COLO668 (cell line): ENCODE data around the gene ESRRA.

Experiments used
- DNase-seq: peaks from one replicate; lab custom pipeline; 2025; ENCODE audit not compliant: unreplicated experiment; lab: John Stamatoyannopoulos, UW

Gene ESRRA

GRCh38 chr11:64348383-64349024 is 43.2 kb downstream of the ESRRA start:
- no peak for DNase-seq

DNA sequence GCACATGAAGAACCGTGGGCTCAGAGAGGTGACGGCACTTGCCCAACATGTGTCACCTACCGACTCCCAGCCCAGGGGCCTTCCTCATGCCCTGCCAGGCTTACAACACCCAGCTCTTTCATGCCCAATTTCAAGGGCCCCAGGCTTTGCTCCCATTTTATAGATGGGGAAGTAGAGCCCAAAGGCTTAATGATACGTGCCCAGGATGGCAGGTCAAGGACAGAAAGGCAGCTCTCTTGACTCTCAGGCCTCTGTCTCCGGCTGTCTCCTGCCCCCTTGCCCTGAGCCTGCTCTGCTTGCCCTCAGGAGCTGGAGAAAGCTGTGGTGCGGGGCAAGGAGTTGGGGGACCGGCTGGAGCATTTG is 43.7 kb downstream of the ESRRA start:
- DNase-seq = no peak

DNA sequence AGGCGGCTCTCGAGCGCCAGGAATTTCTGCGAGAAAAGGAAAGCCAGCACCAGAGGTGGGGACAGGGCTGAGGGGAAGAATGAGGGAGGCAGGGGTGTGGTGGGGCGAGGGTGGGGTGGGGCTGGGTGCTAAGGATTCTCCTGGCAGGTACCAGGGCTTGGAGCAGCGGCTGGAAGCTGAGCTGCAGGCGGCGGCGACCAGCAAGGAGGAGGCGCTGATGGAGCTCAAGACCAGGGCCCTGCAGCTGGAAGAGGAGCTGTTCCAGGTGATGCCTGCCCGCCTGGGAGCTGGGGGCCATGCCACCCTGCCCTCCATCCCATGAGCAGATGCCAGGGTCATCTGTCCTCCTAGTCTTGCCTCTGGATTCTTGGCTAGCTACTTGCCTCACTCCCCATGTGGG is 44.1 kb downstream of the ESRRA start:
- DNase-seq = no peak

DNA sequence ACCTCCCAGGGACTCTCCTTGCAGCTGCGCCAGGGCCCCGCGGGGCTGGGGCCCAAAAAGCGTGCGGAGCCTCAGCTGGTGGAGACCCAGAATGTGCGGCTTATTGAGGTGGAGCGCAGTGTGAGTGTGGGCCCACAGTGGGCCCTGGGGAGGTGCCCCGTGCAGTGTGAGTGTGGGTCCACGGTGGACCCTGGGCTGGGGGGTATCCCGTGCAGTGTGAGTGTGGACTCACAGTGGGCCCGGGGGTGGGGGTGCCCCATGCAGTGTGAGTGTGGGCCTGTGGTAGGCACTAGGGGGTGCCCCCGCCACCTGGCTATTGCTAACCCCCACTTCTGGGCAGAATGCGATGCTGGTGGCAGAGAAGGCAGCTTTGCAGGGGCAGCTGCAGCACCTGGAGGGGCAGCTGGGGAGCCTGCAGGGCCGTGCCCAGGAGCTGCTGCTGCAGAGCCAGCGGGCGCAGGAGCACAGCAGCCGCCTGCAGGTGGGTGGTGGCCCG is 45.9 kb downstream of the ESRRA start:
- no peak for DNase-seq

DNA sequence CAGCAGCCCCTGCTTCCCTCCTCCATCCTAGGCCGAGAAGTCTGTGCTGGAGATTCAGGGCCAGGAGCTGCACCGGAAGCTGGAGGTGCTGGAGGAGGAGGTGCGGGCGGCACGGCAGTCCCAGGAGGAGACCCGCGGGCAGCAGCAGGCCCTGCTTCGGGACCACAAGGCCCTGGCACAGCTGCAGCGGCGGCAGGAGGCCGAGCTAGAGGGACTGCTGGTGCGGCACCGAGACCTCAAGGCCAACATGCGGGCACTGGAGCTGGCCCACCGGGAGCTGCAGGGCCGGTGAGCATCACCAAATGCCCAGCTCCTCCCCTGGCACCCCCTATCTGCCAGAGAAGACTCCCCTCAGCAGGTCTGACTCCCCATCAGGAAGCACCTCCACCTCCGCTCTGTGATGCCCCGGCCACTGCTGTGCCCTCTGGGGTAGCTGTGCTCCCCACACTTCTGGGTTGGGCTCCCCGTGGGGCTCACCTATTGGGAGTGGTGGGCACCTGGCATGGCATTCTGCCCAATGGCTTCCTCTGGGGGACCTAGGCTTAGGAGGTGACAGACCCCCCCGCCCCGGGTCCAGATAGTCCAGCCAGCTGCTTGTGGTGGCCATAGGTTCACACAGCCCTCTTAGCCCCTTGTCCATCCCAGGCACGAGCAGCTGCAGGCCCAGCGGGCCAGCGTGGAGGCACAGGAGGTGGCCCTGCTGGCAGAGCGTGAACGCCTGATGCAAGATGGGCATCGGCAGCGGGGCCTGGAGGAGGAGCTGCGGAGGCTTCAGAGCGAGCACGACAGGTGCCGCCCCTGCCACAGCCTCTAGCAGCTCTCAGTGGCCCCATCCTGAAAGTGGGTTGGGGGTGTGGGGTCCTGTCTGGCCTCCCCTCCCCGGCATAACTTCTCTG is 47.0 kb downstream of the ESRRA start:
- peak; percentile 76 for DNase-seq

DNA sequence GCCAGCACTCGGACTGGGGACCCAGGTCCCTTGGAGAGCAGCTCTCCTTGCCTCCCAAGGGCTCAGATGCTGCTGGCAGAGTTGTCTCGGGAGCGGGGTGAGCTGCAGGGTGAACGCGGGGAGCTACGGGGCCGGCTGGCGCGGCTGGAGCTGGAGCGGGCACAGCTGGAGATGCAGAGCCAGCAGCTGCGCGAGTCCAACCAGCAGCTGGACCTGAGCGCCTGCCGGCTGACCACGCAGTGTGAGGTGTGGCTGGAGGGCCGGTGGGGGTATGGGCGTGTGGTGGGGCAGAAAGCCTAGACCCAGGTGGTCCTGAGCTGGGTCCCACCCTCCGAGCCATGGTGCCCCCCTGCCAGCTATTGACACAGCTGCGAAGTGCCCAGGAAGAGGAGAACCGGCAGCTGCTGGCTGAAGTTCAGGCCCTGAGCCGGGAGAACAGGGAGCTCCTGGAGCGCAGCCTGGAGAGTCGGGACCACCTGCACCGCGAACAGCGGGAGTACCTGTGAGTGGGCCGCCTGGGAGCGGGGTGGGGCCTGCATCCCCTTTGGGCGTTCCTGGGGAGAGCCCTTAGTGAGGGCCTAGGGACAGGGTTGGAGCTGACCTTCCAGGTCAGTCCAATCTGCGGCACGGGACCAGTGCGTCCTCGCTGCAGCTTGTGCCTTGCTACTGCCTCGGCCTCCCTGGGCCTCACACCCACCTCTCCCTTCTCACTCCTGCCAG is 47.8 kb downstream of the ESRRA start:
- DNase-seq = peak; percentile 91

DNA sequence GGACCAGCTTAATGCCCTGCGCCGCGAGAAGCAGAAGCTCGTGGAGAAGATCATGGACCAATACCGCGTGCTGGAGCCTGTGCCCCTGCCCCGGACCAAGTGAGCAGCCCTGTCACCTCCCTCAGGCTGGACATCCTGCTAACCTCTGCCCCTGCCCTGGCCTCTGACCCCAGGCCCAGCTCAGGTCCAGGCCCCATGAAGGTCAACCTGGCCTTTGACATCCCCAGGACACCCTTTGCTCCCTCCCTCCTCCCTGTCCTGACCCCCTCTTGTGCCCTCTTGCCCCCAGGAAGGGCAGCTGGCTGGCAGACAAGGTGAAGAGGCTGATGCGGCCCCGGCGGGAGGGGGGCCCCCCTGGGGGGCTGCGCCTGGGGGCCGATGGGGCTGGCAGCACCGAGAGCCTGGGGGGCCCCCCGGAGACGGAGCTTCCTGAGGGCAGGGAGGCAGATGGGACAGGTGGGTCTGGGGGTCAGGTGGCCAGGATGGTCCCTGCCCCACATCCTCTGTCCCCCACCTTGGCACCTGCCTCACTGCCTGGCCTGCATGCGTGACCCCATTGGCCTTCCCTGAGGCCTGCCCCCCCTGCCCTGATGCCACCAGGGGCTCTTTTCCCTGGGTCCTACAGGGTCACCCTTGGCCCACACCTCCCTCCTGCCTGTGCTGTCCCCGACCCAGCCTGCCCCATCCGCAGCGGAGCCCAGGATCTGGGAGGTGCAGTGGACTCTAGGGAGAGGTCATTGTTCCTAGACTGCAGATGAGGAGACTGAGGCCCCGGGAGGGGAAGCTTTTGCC is 48.6 kb downstream of the ESRRA start:
- DNase-seq = no peak

DNA sequence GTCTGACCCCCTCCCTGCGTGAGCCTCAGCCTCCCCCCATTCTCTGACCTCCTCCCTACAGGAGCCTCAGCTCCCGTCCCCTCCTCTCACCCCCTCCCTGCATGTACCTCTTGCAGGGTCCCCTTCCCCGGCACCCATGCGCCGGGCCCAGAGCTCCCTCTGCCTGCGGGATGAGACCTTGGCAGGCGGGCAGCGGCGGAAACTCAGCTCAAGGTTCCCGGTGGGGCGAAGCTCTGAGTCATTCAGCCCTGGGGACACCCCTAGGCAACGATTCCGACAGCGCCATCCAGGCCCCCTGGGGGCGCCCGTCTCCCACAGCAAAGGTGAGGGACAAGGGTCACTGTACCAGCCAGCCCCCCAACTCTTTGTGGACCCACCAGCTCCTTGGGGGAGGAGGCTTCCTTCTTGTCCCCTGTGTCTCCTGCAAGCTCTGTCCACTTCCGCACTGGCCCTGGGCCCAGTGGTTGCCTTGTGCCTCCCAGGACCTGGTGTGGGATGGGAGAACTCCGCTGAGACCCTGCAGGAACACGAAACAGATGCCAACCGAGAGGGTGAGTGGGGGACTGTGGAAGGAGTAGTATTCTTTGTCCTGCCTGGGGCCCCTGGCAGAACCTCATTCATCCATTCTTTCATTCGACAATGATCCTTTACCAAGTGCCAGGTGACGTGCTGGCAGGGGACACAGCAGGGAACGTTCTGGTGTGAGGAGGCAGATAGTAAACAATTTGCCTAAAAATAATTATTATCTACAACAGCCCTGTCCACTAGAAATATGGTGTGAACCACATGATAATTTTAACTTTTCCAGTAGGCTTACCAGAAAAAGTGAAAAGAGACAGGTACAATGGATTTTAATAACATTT is 50.0 kb downstream of the ESRRA start:
- DNase-seq = peak; percentile 90

DNA sequence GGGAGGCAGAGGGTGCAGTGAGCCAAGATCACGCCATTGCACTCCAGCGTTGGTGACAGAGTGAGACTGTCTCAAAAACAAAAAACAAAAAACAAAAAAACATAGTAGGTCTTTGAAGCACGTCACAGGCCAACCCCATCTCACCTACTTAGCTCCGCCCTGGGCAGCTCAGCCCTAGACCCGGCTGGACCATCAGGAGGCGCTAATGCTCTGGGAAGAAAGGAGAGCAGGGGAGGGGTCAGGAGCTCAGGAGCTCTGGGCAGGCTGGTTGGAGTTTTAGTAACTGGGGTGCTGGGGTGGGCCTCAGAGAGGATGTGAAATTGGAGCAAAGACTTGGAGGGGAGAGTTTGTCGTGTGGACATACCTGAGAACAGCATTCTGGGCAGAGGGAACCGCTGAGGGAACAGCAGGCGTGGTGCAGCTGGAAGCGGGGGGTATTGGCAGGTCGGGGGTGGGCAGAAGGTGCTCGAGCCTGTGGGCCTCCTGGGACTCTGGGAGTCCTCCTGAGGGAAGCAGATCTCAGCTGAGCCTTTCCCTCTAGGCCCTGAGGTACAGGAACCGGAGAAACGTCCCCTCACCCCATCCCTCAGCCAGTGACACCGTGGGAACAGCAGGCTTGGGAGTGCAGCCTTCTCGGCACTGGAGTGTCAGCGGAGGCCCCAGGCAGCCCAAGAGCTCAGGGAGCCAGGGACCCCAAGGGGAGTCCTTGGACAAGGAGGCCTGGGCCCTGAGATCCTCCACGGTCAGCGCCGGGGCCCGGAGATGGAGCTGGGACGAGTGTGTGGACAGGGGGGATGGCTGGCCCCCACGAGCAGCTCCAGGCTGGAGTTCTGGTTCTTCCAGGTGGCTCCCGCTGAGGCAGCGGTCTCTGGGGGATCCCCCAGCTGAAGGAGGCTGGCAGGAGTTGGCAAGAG is 51.4 kb downstream of the ESRRA start:
- DNase-seq = peak; percentile 43

DNA sequence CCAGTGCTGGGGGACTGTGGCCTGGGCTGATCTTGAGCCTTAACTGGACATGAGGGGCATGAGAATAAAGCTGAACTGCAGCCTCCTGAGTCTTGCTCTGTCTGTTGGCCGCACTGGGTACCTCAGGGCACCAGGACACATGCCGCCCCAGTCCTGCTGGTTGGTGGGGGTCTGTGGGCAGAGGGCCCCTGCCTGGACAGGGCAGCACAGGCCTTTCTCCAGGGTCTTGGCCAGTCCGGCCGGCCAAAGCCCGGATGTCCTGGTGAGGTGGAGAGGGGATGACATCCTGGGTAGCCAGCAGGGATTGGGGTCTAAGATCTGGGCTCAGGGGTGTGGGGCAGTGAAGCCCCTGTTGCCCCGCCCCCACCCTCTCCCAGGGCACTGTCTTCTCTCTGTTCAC is 52.1 kb downstream of the ESRRA start:
- DNase-seq = no peak

DNA sequence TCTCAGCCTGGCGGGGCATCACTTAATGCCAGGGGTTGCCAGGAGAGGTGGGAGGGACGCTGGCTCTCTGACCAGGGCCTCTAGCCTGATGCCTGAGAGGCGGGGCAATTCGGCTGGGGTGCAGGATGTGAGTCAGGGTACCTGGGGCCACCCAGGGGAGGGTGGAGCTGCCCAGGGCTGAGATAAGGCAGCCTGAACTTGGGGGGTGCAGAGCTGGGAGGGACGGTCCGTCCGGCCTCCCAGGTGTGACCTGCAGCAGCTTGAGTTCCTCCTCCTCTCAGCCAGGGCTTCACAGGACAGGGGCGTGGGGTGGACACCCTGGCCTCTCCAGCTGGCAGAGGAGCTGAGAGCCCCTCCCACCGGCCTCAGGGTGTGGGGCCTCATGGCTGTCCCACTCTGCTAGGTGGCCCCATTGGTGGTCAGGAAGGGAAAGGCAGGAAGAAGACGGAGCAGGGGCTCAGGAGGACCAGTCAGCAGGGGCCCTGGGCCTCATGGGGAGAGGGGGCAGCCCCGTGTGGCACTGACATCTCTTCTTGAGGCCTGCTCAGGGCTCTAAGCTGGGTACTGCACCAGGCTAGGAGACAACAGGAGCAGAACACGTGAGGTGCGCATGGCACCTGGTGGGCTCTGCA is 52.7 kb downstream of the ESRRA start:
- DNase-seq = no peak

DNA sequence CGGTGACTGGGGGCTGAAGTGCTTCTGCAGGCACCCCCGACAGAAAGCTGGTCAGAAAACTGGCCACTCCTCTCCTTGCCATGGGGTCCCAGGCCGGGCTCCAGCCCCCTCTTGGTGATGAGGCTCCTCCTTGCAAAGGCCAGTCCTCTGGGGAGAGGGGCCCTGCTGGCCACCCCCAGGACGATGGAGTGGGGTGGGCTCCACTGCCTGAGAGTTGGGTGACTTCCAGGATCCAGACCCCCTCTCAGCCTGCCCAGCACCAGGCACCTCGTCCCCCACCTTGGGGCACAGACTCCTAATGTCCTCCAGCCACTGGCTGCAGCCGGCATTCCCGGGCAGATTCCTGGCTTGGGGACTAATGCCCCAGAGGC is 53.2 kb downstream of the ESRRA start:
- DNase-seq = no peak

GRCh38 chr11:64358907-64359711 is 53.8 kb downstream of the ESRRA start, which contains the start of gene RPS6KA4:
Gene RPS6KA4 (plus strand): TSS chr11:64359162. CDS start chr11:64359236, 74 bp downstream.
- peak; percentile 82 for DNase-seq

- peak; percentile 34 for DNase-seq
These were observed 54.6 kb downstream of the ESRRA start for GRCh38 chr11:64359712-64360445.

DNA sequence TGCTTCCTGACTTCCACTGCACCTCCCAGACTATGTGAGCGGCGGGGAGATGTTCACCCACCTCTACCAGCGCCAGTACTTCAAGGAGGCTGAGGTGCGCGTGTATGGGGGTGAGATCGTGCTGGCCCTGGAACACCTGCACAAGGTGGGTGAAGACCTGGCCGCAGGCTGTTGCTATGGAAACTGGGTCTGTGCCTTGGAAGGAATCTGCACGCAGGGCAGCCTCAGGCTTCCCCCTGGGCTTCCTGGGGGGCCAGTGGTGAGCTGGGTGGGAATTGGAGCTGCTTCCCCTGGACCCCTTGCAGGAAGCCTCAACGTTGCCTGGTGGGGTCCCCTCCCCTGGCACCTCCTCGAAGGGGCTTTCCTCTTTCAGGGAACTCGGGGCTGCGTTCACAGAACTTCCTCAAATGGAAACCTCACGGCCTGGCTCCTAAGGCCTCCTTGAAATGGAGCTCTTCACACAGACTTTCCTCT is 55.2 kb downstream of the ESRRA start:
- peak; percentile 8 for DNase-seq

DNA sequence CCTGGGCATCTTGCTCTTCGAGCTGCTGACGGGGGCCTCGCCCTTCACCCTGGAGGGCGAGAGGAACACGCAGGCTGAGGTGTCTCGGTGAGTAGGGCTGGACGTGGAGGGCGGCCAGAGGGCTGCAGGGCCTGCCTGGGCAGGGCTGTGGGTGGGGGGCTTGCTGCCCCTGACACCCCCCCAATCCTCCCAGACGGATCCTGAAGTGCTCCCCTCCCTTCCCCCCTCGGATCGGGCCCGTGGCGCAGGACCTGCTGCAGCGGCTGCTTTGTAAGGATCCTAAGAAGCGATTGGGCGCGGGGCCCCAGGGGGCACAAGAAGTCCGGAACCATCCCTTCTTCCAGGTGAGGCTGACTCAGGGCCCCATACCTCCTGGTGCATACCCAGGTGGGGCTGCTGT is 56.3 kb downstream of the ESRRA start:
- no peak for DNase-seq

GRCh38 chr11:64362339-64362738 is 57.0 kb downstream of the ESRRA start:
- no peak for DNase-seq
